HepG2 (cell line): ENCODE measurements around the gene ALKBH4. TPM values are rescaled to one million over a fixed set of nuclear protein-coding genes. Genes with fewer than 3 reads are reported as not detected.

ENCODE experiments used
- ESRRA ChIP-seq: sonication (generic); formaldehyde crosslinking; IDR thresholded peaks from 2 replicates; pipeline ENCODE4 v1.5.1; 2020; ENCODE audit warnings: mild to moderate bottlenecking, low read depth, missing genetic modification reagents
- FOXP1 ChIP-seq, 2 experiments: fragments of 450-650 bp in 1 of 2; IDR thresholded peaks; 2 replicates each; pipeline ENCODE4 v1.6.1; 2017 to 2018; ENCODE audit warnings: antibody characterized with exemption in 1 of 2
- GLI4 ChIP-seq: sonication (generic); formaldehyde crosslinking; IDR thresholded peaks from 2 replicates; pipeline ENCODE4 v1.5.1; 2020; ENCODE audit warnings: missing genetic modification reagents, mild to moderate bottlenecking, moderate library complexity, borderline replicate concordance
- HIC2 ChIP-seq: sonication (generic); formaldehyde crosslinking; IDR thresholded peaks from 2 replicates; pipeline ENCODE4 v1.9.0; 2022; ENCODE audit warnings: low read depth, missing genetic modification reagents
- IKZF1 ChIP-seq: fragments of 450-650 bp; IDR thresholded peaks from 2 replicates; pipeline ENCODE4 v1.7.1; 2016
- ISX ChIP-seq: sonication (generic); formaldehyde crosslinking; conservative IDR thresholded peaks from 2 replicates; pipeline ENCODE4 v1.5.0; 2020; ENCODE audit warnings: missing genetic modification reagents
- MAFK ChIP-seq, 2 experiments: IDR thresholded peaks in 1 of 2; conservative IDR thresholded peaks in 1 of 2; 2 replicates each; pipeline ENCODE4 v1.6.1; 2011; ENCODE audit warnings: improper control_type of control experiment in 2 of 2, low read length in 2 of 2
- NONO ChIP-seq, 2 experiments: fragments of 450-650 bp in 1 of 2; sonication (generic) in 1 of 2; formaldehyde crosslinking in 1 of 2; IDR thresholded peaks in 1 of 2; conservative IDR thresholded peaks in 1 of 2; 2 replicates each; pipeline versions ENCODE4 v1.6.1 to v1.8.0; 2017 to 2022; ENCODE audit warnings: mild to moderate bottlenecking in 1 of 2, missing genetic modification reagents in 1 of 2, moderate library complexity in 1 of 2
- RFX3 ChIP-seq: IDR thresholded peaks from 2 replicates; pipeline ENCODE4 v1.6.1; 2016; ENCODE audit warnings: missing biosample characterization, missing genetic modification reagents
- SALL1 ChIP-seq: sonication (generic); formaldehyde crosslinking; IDR thresholded peaks from 2 replicates; pipeline ENCODE4 v1.8.0; 2022; ENCODE audit warnings: mild to moderate bottlenecking, missing genetic modification reagents
- SMAD3 ChIP-seq: sonication (generic); formaldehyde crosslinking; IDR thresholded peaks from 2 replicates; pipeline ENCODE4 v1.4.0; 2020; ENCODE audit warnings: missing genetic modification reagents
- TAF15 ChIP-seq: fragments of 200-400 bp; formaldehyde crosslinking; IDR thresholded peaks from one replicate; pipeline ENCODE4 v1.6.1; 2018; ENCODE audit warnings: mild to moderate bottlenecking, low read depth, low read length; ENCODE audit not compliant: poor library complexity, severe bottlenecking
- TFDP1 ChIP-seq: IDR thresholded peaks from 2 replicates; pipeline ENCODE4 v1.6.1; 2016; ENCODE audit warnings: missing compliant biosample characterization, missing genetic modification reagents, borderline replicate concordance
- ZNF30 ChIP-seq: sonication (generic); formaldehyde crosslinking; IDR thresholded peaks from 2 replicates; pipeline ENCODE4 v1.5.0; 2020; ENCODE audit warnings: mild to moderate bottlenecking, missing genetic modification reagents
- ZNF607 ChIP-seq: sonication (generic); formaldehyde crosslinking; IDR thresholded peaks from 2 replicates; pipeline ENCODE4 v1.5.1; 2020; ENCODE audit warnings: missing genetic modification reagents, mild to moderate bottlenecking, borderline replicate concordance
- ZNF709 ChIP-seq: sonication (generic); formaldehyde crosslinking; IDR thresholded peaks from 2 replicates; pipeline ENCODE4 v1.5.0; 2020; ENCODE audit warnings: mild to moderate bottlenecking, missing genetic modification reagents
- ZNF772 ChIP-seq: sonication (generic); formaldehyde crosslinking; IDR thresholded peaks from 2 replicates; pipeline ENCODE4 v1.5.0; 2020; ENCODE audit warnings: mild to moderate bottlenecking, missing genetic modification reagents
- polyA plus RNA-seq, 8 experiments: library from polyadenylated mRNA; depleted of rRNA in 3 of 8; stranded (reverse) in 7 of 8; unstranded in 1 of 8; fragments of >200 nt; fragmentation: Illumina TruSeq in 4 of 8; extraction: Trizol in 4 of 8; gene quantifications; 2 replicates each; pipeline versions ENCODE4 v1.2.1 to v1.2.3, GENCODE V29; 2011 to 2016; ENCODE audit warnings: low read depth in 4 of 8, missing spikeins in 1 of 8, mixed read lengths in 1 of 8; ENCODE audit not compliant: insufficient read depth in 1 of 8
- total RNA-seq, 5 experiments: library from RNA; depleted of rRNA; stranded (reverse); fragments of >200 nt; fragmentation: Illumina TruSeq; extraction: Trizol; gene quantifications; 2 replicates each; pipeline ENCODE4 v1.2.3, GENCODE V29; 2016; ENCODE audit warnings: low read depth in 1 of 5
- TF ChIP-seq, protein P1 (sequence below), 2 experiments: sonication (generic) in 1 of 2; formaldehyde crosslinking in 1 of 2; IDR thresholded peaks; 2 replicates each; pipeline versions ENCODE4 v1.6.1 to v1.9.0; 2014 to 2022; ENCODE audit warnings: antibody characterized with exemption in 1 of 2, borderline replicate concordance in 1 of 2, inconsistent platforms in 1 of 2, low read depth in 1 of 2, missing genetic modification reagents in 1 of 2
- TF ChIP-seq, protein P2 (sequence below): sonication (generic); formaldehyde crosslinking; IDR thresholded peaks from 2 replicates; pipeline ENCODE4 v1.8.0; 2022; ENCODE audit warnings: mild to moderate bottlenecking, missing genetic modification reagents, moderate library complexity

Gene ALKBH4
- total and polyA plus RNA-seq, 2 of the 13 experiments (the other 11 are each of a cell fraction or from before 2014, with no cell fraction given): 2.6 to 8.8 TPM

DNA sequence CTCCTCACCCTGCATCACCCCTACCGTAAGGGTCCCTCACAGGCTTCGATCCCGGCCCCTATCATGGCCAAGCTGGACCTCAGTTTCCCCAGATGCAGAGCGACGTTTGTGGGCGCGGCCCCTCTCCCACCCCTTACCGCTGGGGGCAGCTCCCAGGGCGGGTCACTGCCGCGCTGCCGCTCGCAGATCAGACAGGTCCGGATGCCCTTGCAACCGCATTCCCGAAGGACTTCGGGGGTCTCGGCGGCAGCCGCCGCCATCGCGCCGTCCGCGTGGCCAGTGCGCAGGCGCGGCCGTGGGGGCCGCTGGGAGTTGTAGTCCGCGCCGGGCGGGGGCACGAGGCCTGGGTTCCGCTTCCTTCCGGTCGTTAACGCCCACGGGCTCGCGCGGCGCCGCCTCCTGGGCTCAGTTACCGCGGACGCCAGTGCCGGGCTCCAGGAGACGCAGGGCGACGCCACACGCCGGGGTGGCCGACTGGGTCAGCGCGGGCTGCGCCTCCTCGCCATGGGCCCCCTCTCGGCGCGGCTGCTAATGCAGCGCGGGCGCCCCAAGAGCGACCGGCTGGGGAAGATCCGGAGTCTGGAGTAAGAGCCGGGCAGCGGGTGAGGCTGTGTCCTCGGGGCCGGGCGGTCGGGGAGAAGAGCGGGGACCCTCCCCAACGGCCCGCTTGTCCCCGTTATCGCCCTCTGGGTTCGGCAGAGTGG lies at the start of gene ALKBH4, which contains the start of gene LRWD1 (continued):
- TF ChIP-seq ZNF607 (CRISPR knock-in tag) (no peak; the same call in 1 of the 2 replicates), GLI4 (peak; percentile 76; the same call in 1 of the 2 replicates), RFX3 (CRISPR knock-in tag) (peak; percentile 57; the same call in 1 of the 2 replicates), TFDP1 (CRISPR knock-in tag) (peak; percentile 70), ISX (CRISPR knock-in tag) (no peak), NONO (IDR thresholded peaks at IDR 0.05) (no peak), NONO (CRISPR knock-in tag; conservative IDR thresholded peaks at IDR 0.05) (peak; percentile 80), ESRRA (CRISPR knock-in tag) (no peak), ZNF772 (CRISPR knock-in tag) (peak; percentile 64; the same call in 1 of the 2 replicates), MAFK (conservative IDR thresholded peaks at IDR 0.05 in 1 of 2, IDR thresholded peaks at IDR 0.05 in 1 of 2; ENCODE audit: low read length in 2 of 2) (no peak), HIC2 (CRISPR knock-in tag) (no peak), FOXP1 (IDR thresholded peaks at IDR 0.05) (no peak), FOXP1 (CRISPR knock-in tag; IDR thresholded peaks at IDR 0.05) (no peak), SMAD3 (CRISPR knock-in tag) (no peak), SALL1 (CRISPR knock-in tag) (peak; percentile 81), IKZF1 (no peak), TAF15 (no peak), ZNF30 (CRISPR knock-in tag) (no peak), ZNF709 (no peak)
- TF ChIP-seq, protein P1, sequence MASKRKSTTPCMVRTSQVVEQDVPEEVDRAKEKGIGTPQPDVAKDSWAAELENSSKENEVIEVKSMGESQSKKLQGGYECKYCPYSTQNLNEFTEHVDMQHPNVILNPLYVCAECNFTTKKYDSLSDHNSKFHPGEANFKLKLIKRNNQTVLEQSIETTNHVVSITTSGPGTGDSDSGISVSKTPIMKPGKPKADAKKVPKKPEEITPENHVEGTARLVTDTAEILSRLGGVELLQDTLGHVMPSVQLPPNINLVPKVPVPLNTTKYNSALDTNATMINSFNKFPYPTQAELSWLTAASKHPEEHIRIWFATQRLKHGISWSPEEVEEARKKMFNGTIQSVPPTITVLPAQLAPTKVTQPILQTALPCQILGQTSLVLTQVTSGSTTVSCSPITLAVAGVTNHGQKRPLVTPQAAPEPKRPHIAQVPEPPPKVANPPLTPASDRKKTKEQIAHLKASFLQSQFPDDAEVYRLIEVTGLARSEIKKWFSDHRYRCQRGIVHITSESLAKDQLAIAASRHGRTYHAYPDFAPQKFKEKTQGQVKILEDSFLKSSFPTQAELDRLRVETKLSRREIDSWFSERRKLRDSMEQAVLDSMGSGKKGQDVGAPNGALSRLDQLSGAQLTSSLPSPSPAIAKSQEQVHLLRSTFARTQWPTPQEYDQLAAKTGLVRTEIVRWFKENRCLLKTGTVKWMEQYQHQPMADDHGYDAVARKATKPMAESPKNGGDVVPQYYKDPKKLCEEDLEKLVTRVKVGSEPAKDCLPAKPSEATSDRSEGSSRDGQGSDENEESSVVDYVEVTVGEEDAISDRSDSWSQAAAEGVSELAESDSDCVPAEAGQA (IDR thresholded peaks at IDR 0.05; ENCODE audit: low read depth): no peak
- TF ChIP-seq, protein P1 (CRISPR knock-in tag; IDR thresholded peaks at IDR 0.05; ENCODE audit: borderline replicate concordance): peak; percentile 43; the same call in 1 of the 2 replicates
- TF ChIP-seq, protein P2, sequence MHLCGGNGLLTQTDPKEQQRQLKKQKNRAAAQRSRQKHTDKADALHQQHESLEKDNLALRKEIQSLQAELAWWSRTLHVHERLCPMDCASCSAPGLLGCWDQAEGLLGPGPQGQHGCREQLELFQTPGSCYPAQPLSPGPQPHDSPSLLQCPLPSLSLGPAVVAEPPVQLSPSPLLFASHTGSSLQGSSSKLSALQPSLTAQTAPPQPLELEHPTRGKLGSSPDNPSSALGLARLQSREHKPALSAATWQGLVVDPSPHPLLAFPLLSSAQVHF (CRISPR knock-in tag): no peak
